Spleen (tissue), 11 donors: ENCODE results near the gene CES4A. TPM values are rescaled to one million over a fixed set of nuclear protein-coding genes. Genes with fewer than 3 reads are reported as not detected.
"Not testable (repeated sequence)": the region's sequence is repeated elsewhere in the genome, so short reads cannot be mapped to it uniquely, and the experiment has no call there.

Source experiments
- DNase-seq: peaks from one replicate; pipeline ENCODE4 v3.0.0-alpha.2; 2020
- H3K27ac ChIP-seq, 8 donors: fragments of 200-600 bp; sonication (generic) in 7 of 8; 1 replicate in 4 of 8; 2 replicates in 4 of 8; pipeline versions ENCODE4 v1.5.0 to v1.8.0; 2016 to 2021; ENCODE audit warnings: inconsistent platforms in 4 of 8, mild to moderate bottlenecking in 4 of 8, moderate library complexity in 1 of 8
- H3K27me3 ChIP-seq, 7 donors: fragments of 200-600 bp; sonication (generic) in 6 of 7; replicated peaks in 1 of 7; 1 replicate in 4 of 7; 2 replicates in 3 of 7; pipeline versions ENCODE4 v1.5.0 to v1.8.0; 2016 to 2021; ENCODE audit warnings: inconsistent platforms in 3 of 7, mild to moderate bottlenecking in 1 of 7
- H3K36me3 ChIP-seq, 6 donors: fragments of 200-600 bp; sonication (generic) in 5 of 6; 1 replicate in 4 of 6; 2 replicates in 2 of 6; pipeline versions ENCODE4 v1.5.0 to v1.8.0; 2016 to 2021; ENCODE audit warnings: inconsistent platforms in 2 of 6
- H3K4me1 ChIP-seq, 6 donors: fragments of 200-600 bp; sonication (generic) in 5 of 6; 1 replicate in 3 of 6; 2 replicates in 3 of 6; pipeline versions ENCODE4 v1.5.0 to v1.8.0; 2016 to 2021; ENCODE audit warnings: inconsistent platforms in 3 of 6
- H3K4me3 ChIP-seq, 8 donors: fragments of 200-600 bp; sonication (generic) in 7 of 8; 1 replicate in 4 of 8; 2 replicates in 4 of 8; pipeline versions ENCODE4 v1.5.0 to v1.8.0; 2016 to 2021; ENCODE audit warnings: inconsistent platforms in 4 of 8, mild to moderate bottlenecking in 4 of 8, moderate library complexity in 2 of 8
- H3K9me3 ChIP-seq, 8 donors: fragments of 200-600 bp; sonication (generic) in 7 of 8; 1 replicate in 4 of 8; 2 replicates in 4 of 8; pipeline versions ENCODE4 v1.5.0 to v1.8.0; 2016 to 2021; ENCODE audit warnings: inconsistent platforms in 4 of 8
- POLR2A ChIP-seq, 3 donors: fragments of 450-650 bp; IDR thresholded peaks; one replicate each; pipeline ENCODE4 v1.5.1; 2017; ENCODE audit warnings: antibody characterized with exemption in 3 of 3, mild to moderate bottlenecking in 1 of 3
- POLR2AphosphoS5 ChIP-seq, 3 donors: sonication (generic); formaldehyde crosslinking; IDR thresholded peaks; one replicate each; pipeline ENCODE4 v1.5.1; 2017; ENCODE audit warnings: antibody characterized with exemption in 3 of 3
- WGBS, 5 donors: extraction: QIAGEN DNeasy Blood & Tissue Kit in 3 of 5; methylation state at CpG; one replicate each; pipeline versions ENCODE4 v1.1.5 to v1.1.7; 2013 to 2018; 5-methylcytosine and 5-hydroxymethylcytosine counted together
- intact Hi-C: fragments of 100-400 bp; cut with DNase I; formaldehyde crosslinking; loops from one replicate; pipeline ENCODE4 v1.15.0; 2023; ENCODE audit warnings: low total_unique reads
- polyA plus RNA-seq, 3 donors: library from polyadenylated mRNA; stranded (reverse); fragments of 200-250 nt; gene quantifications; one replicate each; pipeline ENCODE4 v1.2.1, GENCODE V29; 2013
- total RNA-seq, 7 donors: library from RNA; depleted of rRNA in 3 of 7; stranded (reverse); fragments of >200 nt in 3 of 7; fragmentation: NEBNext Ultra II Directional in 4 of 7; extraction: Animal tissue kit (Norgen Biotek cat#: 25700) in 4 of 7; gene quantifications; one replicate each; pipeline versions ENCODE4 v1.1.0 to v1.2.1, GENCODE V29; 2016 to 2021
- TF ChIP-seq, protein P1 (sequence below), 11 experiments: fragments of 200-600 bp in 7 of 11; fragments of 450-650 bp in 4 of 11; sonication (generic) in 4 of 11; IDR thresholded peaks in 8 of 11; conservative IDR thresholded peaks in 3 of 11; 1 replicate in 7 of 11; 2 replicates in 4 of 11; pipeline versions ENCODE4 v1.4.0 to v1.8.0; 2016 to 2021; ENCODE audit warnings: antibody characterized with exemption in 11 of 11, inconsistent platforms in 4 of 11, mild to moderate bottlenecking in 1 of 11
- donor health status: healthy with polysubstance abuse.
- donor health status: DM: no; HTN: no; CAD: no; lungs with moderate emphysema.
- donor health status: DM: no; HTN: no; CAD: no.
- donor health status: Bipolar disorder and iron deficiency.
- donor health status: healthy.
- donor health status: DM: no; HTN: no; CAD: no.
- donor health status: DM: yes; HTN: yes; CAD: no.

The CES4A gene
- total and polyA plus RNA-seq, 10 donors = 5.0 to 9.9 (median 6.7) TPM

DNA sequence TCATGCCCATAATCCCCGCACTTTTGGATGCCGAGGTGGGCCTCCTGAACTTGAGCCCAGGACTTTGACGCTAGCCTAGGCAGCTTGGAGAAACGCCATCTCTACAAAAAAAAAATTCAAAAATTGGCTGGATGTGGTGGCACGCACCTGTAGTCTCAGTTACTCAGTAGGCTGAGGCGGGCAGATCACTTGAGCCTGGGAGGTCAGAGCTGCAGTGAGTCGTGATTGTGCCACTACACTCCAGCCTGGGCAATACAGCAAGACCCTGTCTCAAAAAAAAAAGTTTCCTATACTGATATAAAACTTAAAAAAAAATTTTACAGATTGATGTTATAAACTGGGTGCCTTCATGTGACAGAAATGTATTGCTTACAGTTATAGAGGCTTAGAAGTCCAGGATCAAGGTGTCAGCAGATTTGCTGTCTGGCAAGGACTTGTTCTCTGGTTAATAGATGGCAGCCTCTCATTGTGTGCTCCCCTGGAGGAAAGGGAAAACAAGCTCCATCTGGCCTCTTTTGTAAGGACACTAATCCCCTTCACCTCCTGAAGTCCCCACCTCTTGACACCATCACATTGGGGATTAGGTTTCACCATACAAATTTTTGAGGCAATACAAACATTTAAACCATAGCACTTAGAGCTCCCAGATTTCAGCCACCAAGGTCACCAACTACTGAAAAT is 35.8 kb upstream of the CES4A start:
- Histone ChIP-seq H3K27me3 (peaks cover 0 to 59% (median 17%) of the 10 kb centered on the region in 7 donors), H3K9me3 (peaks cover 0 to 5% (median 0%) of the 10 kb centered on the region in 8 donors), H3K36me3 (no peaks in the 10 kb centered on the region), H3K4me3 (no peak overlapping the region), H3K4me1 (peaks cover 5 to 19% (median 13%) of the 10 kb centered on the region in 6 donors), H3K27ac (no peak overlapping the region)
- TF ChIP-seq, protein P1, sequence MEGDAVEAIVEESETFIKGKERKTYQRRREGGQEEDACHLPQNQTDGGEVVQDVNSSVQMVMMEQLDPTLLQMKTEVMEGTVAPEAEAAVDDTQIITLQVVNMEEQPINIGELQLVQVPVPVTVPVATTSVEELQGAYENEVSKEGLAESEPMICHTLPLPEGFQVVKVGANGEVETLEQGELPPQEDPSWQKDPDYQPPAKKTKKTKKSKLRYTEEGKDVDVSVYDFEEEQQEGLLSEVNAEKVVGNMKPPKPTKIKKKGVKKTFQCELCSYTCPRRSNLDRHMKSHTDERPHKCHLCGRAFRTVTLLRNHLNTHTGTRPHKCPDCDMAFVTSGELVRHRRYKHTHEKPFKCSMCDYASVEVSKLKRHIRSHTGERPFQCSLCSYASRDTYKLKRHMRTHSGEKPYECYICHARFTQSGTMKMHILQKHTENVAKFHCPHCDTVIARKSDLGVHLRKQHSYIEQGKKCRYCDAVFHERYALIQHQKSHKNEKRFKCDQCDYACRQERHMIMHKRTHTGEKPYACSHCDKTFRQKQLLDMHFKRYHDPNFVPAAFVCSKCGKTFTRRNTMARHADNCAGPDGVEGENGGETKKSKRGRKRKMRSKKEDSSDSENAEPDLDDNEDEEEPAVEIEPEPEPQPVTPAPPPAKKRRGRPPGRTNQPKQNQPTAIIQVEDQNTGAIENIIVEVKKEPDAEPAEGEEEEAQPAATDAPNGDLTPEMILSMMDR (IDR thresholded peaks at IDR 0.05 in 8 of 11, conservative IDR thresholded peaks at IDR 0.05 in 3 of 11) = no peak
- TF ChIP-seq POLR2AphosphoS5 (IDR thresholded peaks at IDR 0.05) = no peak
- TF ChIP-seq POLR2A (IDR thresholded peaks at IDR 0.05) = no peak
- 79 to 90% (median 87%) methylated on average over 7 of the region's 7 CpGs for WGBS, 5 donors
- DNase-seq = no peak
- intact Hi-C loops = no loop called here

DNA sequence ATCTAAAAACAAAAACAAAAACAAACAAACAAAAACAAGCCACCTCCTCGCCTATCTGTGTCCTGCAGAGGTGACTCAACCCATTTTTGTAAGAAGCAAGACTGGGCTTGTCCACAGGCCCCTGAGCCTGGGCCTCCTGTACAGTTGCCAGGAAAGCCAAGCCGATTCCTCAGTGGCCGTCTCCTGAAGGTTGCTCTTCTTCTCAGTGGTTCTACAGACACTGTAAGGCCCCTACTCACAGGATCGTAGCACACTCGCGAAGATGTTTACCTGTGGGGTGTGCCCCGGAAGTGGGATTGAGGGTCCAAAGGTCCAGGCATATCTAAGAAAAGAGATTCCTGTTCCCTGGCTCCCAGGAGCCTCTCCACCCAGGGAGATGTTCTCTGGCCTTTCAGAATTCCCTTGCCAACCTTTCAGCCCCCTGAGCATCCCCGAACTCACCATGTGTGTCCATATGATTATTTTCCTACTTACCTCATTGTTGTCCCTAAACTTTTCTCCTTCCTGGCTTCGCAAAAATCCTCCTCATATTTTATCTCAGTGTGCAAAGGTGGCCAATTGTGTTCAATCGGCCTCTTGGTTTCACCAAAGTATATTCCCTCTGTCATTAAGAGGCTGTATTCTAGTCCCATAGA is 34.8 kb upstream of the CES4A start:
- TF ChIP-seq, protein P1 (IDR thresholded peaks at IDR 0.05 in 8 of 11, conservative IDR thresholded peaks at IDR 0.05 in 3 of 11) = no peak
- TF ChIP-seq POLR2AphosphoS5 (IDR thresholded peaks at IDR 0.05) (no peak), POLR2A (IDR thresholded peaks at IDR 0.05) (no peak)
- 76 to 89% (median 86%) methylated on average over 10 of the region's 10 CpGs for WGBS, 5 donors

DNA sequence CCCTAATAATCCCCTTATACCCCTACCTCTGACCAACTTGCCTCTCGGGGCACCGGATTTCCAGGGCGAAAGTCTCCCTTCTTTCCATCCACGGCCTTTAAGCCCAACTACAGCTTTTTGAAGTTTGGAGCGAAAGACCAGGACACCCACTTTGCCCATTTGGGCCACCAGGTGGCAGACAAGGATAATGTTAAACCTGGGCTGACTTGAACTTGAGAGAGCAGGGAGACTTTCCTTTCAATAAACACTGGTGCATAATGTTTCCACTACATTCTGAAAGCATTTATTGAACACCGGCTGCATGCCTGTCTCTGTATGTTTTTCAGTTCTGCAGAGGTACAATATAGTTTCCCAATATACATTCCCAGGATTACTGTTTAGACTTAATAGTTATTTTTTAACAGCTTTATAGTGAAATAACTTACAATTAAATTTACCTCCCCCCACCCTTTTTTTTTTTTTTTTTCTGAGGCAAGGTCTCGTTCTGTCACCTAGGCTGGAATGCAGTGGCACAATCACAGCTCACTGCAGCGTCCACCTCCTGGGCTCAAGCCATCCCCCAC is 34.2 kb upstream of the CES4A start:
- Histone ChIP-seq H3K27me3 (peaks cover 0 to 42% (median 10%) of the 10 kb centered on the region in 7 donors), H3K27ac (no peak overlapping the region), H3K9me3 (peaks cover 0 to 5% (median 0%) of the 10 kb centered on the region in 8 donors), H3K4me1 (peaks cover 0 to 10% (median 2%) of the 10 kb centered on the region in 6 donors), H3K4me3 (no peak overlapping the region), H3K36me3 (no peaks in the 10 kb centered on the region)
- DNase-seq = no peak
- 15 to 22% (median 20%) methylated on average over 8 of the region's 8 CpGs for WGBS, 5 donors
- TF ChIP-seq, protein P1 (IDR thresholded peaks at IDR 0.05 in 8 of 11, conservative IDR thresholded peaks at IDR 0.05 in 3 of 11) = peak; percentile 58 to 90 (median 82)
- TF ChIP-seq POLR2A (IDR thresholded peaks at IDR 0.05) = no peak
- TF ChIP-seq POLR2AphosphoS5 (IDR thresholded peaks at IDR 0.05) = no peak
- intact Hi-C loops = no loop called here

More for the DNA sequence above, 34.8 kb upstream of the CES4A start:
- H3K9me3 ChIP-seq = peaks cover 0 to 5% (median 0%) of the 10 kb centered on the region in 8 donors
- peaks cover 2 to 10% (median 5%) of the 10 kb centered on the region in 6 donors for H3K4me1 ChIP-seq
- peaks cover 0 to 48% (median 13%) of the 10 kb centered on the region in 7 donors for H3K27me3 ChIP-seq
- no peak overlapping the region for H3K27ac ChIP-seq
- intact Hi-C loops = no loop called here
- DNase-seq = no peak
- no peak overlapping the region for H3K4me3 ChIP-seq
- no peaks in the 10 kb centered on the region for H3K36me3 ChIP-seq

DNA sequence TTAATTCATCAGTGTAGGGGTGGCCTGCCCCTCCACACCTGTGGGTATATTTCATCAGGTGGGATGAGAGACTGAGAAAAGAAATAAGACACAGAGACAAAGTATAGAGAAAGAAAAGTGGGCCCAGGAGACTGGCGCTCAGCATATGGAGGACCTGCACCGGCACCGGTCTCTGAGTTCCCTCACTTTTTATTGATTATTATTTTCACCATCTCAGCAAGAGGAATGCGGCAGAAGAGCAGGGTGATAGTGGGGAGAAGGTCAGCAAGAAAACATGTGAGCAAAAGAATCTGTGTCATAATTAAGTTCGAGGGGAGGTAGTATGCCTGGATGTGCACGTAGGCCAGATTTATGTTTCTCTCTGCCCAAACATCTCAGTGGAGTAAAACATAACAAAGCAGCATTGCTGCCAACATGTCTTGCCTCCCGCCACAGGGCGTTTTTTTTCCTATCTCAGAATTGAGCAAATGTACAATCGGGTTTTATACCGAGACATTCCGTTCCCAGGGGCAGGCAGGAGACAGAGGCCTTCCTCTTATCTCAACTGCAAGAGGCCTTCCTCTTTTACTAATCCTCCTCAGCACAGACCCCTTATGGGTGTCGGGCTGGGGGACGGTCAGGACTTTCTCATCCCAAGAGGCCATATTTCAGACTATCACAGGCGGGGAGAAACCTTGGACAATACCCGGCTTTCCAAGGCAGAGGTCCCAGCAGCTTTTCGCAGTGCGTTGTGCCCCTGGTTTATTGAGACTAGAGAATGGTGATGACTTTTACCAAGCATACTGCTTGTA is 32.8 kb upstream of the CES4A start:
- H3K36me3 ChIP-seq, H3K27ac ChIP-seq, DNase-seq, H3K4me3 ChIP-seq, intact Hi-C loops, H3K9me3 ChIP-seq: not testable (repeated sequence)
- 72 to 88% (median 83%) methylated on average over 17 of the region's 17 CpGs for WGBS, 5 donors
- Histone ChIP-seq H3K27me3 (peaks cover 0 to 29% (median under 1%) of the 10 kb centered on the region in 7 donors), H3K4me1 (peaks cover 0 to 21% (median 3%) of the 10 kb centered on the region in 6 donors)

DNA sequence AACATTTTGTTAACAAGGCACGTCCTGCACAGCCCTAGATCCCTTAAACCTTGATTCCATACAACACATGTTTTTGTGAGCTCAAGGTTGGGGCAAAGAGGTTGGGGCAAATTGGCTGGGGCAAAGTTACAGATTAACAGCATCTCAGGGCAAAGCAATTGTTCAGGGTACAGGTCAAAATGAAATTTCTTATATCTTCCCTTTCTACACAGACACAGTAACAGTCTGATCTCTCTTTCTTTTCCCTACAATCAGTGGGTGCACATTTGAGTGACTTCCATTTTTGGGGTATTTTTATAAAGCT is 32.3 kb upstream of the CES4A start:
- WGBS, 5 donors = 81 to 95% (median 91%) methylated on average over 1 of the region's 1 CpG; no CpG with 5 or more reads in 1 of the 5 donors
- H3K4me3 ChIP-seq, H3K9me3 ChIP-seq, H3K36me3 ChIP-seq, intact Hi-C loops, DNase-seq, H3K27ac ChIP-seq: not testable (repeated sequence)
- Histone ChIP-seq H3K4me1 (peaks cover 0 to 26% (median 4%) of the 10 kb centered on the region in 6 donors), H3K27me3 (peaks cover 0 to 25% (median 0%) of the 10 kb centered on the region in 7 donors)
